Karpas-422 (cell line): ENCODE data around the gene DYNLL1. TPM values are rescaled to one million over a fixed set of nuclear protein-coding genes. Genes with fewer than 3 reads are reported as not detected.
A peak's percentile ranks its signal among the peaks of the same experiment; 100 is the strongest.
"Not testable (repeated sequence)": the region's sequence is repeated elsewhere in the genome, so short reads cannot be mapped to it uniquely, and the experiment has no call there.

Experiments used
- DNase-seq: peaks from one replicate; pipeline ENCODE4 v3.0.0-alpha.2; 2015
- H2AFZ ChIP-seq: fragments of 200-600 bp; sonication (generic); 2 replicates; pipeline ENCODE4 v1.6.1; 2014; ENCODE audit warnings: antibody characterized with exemption, low read length, mixed read lengths
- H3K27ac ChIP-seq: fragments of 200-600 bp; sonication (generic); 2 replicates; pipeline ENCODE4 v1.5.1; 2014; ENCODE audit warnings: mild to moderate bottlenecking, low read length, moderate library complexity
- H3K27me3 ChIP-seq: fragments of 200-600 bp; sonication (generic); 2 replicates; pipeline ENCODE4 v1.6.1; 2014; ENCODE audit warnings: low read length, mixed read lengths
- H3K36me3 ChIP-seq: fragments of 200-600 bp; sonication (generic); 2 replicates; pipeline ENCODE4 v1.6.1; 2014; ENCODE audit warnings: low read length, mixed read lengths; ENCODE audit not compliant: insufficient read depth
- H3K4me1 ChIP-seq: fragments of 200-600 bp; sonication (generic); 2 replicates; pipeline ENCODE4 v1.6.1; 2014; ENCODE audit warnings: mild to moderate bottlenecking, low read length, mixed read lengths
- H3K4me2 ChIP-seq: fragments of 200-600 bp; sonication (generic); 2 replicates; pipeline ENCODE4 v1.6.1; 2014; ENCODE audit warnings: low read length, low read depth, mild to moderate bottlenecking; ENCODE audit not compliant: poor library complexity, severe bottlenecking
- H3K4me3 ChIP-seq: fragments of 200-600 bp; sonication (generic); 2 replicates; pipeline ENCODE4 v1.5.1; 2014; ENCODE audit warnings: mild to moderate bottlenecking, antibody characterized with exemption, low read length, mixed read lengths
- H3K79me2 ChIP-seq: fragments of 200-600 bp; sonication (generic); 2 replicates; pipeline ENCODE4 v1.6.1; 2014; ENCODE audit warnings: mild to moderate bottlenecking, low read length, mixed read lengths
- H3K9ac ChIP-seq: fragments of 200-600 bp; sonication (generic); 2 replicates; pipeline ENCODE4 v1.6.0; 2014; ENCODE audit warnings: low read length
- H3K9me2 ChIP-seq: fragments of 200-600 bp; sonication (generic), shearing (Covaris generic); replicated peaks from 2 replicates; pipeline ENCODE4 v1.6.0; 2014; ENCODE audit warnings: mild to moderate bottlenecking, low read length, moderate library complexity; ENCODE audit not compliant: insufficient read depth
- H3K9me3 ChIP-seq: fragments of 300-700, 200-600 bp; sonication (generic); 2 replicates; pipeline ENCODE4 v1.6.1; 2014; ENCODE audit warnings: low read length, mixed read lengths
- H4K20me1 ChIP-seq: fragments of 200-600 bp; sonication (generic); 2 replicates; pipeline ENCODE4 v1.6.1; 2014; ENCODE audit warnings: mild to moderate bottlenecking, antibody characterized with exemption, low read length, low read depth; ENCODE audit not compliant: insufficient read depth
- total RNA-seq: library from RNA; depleted of rRNA; stranded (reverse); fragments of >200 nt; shearing (Covaris generic); gene quantifications from 2 replicates; pipeline ENCODE4 v1.2.3, GENCODE V29; 2014; ENCODE audit warnings: low replicate concordance; rRNA removed

Gene DYNLL1
- total RNA-seq = 237 and 308 TPM in 2 replicates

GRCh38 chr12:120495731-120496412 lies at the start of gene DYNLL1:
TSS of gene DYNLL1 (plus strand) at chr12:120496113. CDS start at chr12:120496422, 309 bp downstream.
- H3K27me3 ChIP-seq = no peaks in the 10 kb centered on the region
- no peaks in the 10 kb centered on the region for H3K9me3 ChIP-seq
- H3K9ac ChIP-seq = peak within 1 kb of the TSS; percentile 96
- peaks cover 16% of the 10 kb centered on the region for H4K20me1 ChIP-seq
- peak; percentile 99 for DNase-seq
- H3K9me2 ChIP-seq = no peaks in the 10 kb centered on the region
- H3K36me3 ChIP-seq = peaks cover 15% of the 10 kb centered on the region; the same call in 1 of the 2 replicates
- peak within 1 kb of the TSS; percentile 86 for H3K27ac ChIP-seq
- H3K79me2 ChIP-seq = peaks cover 19% of the 10 kb centered on the region
- peaks cover 19% of the 10 kb centered on the region for H3K4me1 ChIP-seq
- peak within 1 kb of the TSS; percentile 99 for H3K4me2 ChIP-seq
- peak within 1 kb of the TSS; percentile 96 for H3K4me3 ChIP-seq
- peak within 1 kb of the TSS; percentile 99 for H2AFZ ChIP-seq

- DNase-seq = peak; percentile 37
- peaks cover 79% of the 10 kb centered on the region for H3K79me2 ChIP-seq
- not testable (repeated sequence) for H3K9me2 ChIP-seq, H3K9me3 ChIP-seq, H3K27me3 ChIP-seq, H3K27ac ChIP-seq, H4K20me1 ChIP-seq
- H3K4me2 ChIP-seq = peak overlapping the region; percentile 92
- H3K36me3 ChIP-seq = peaks cover 20% of the 10 kb centered on the region; the same call in 1 of the 2 replicates
- peak overlapping the region; percentile 86 for H3K4me3 ChIP-seq
- H3K9ac ChIP-seq = peak overlapping the region; percentile 88
- peaks cover 40% of the 10 kb centered on the region for H3K4me1 ChIP-seq
- peak overlapping the region; percentile 64; the same call in 1 of the 2 replicates for H2AFZ ChIP-seq
Measured at GRCh38 chr12:120446844-120447178, 49.1 kb upstream of the DYNLL1 start.

- Histone ChIP-seq H3K9me2 (no peaks in the 10 kb centered on the region), H3K79me2 (peaks cover 80% of the 10 kb centered on the region), H3K4me1 (peaks cover 33% of the 10 kb centered on the region), H3K9me3 (no peaks in the 10 kb centered on the region), H3K9ac (no peak overlapping the region), H3K4me3 (peak overlapping the region; percentile 86; the same call in 1 of the 2 replicates), H3K36me3 (peaks cover 18% of the 10 kb centered on the region; the same call in 1 of the 2 replicates), H2AFZ (no peak overlapping the region), H3K27ac (no peak overlapping the region), H3K27me3 (no peaks in the 10 kb centered on the region), H3K4me2 (peak overlapping the region; percentile 92), H4K20me1 (0 out of 2 replicates have a peak, but pooled peaks cover 8% of the 10 kb centered on the region)
- DNase-seq = peak; percentile 37
Measured at GRCh38 chr12:120447992-120448391, 47.9 kb upstream of the DYNLL1 start.

GRCh38 chr12:120452524-120452923 lies 43.4 kb upstream of the DYNLL1 start:
- not testable (repeated sequence) for H3K9me2 ChIP-seq, H3K27me3 ChIP-seq, DNase-seq, H4K20me1 ChIP-seq, H3K9me3 ChIP-seq, H3K4me2 ChIP-seq, H3K4me3 ChIP-seq, H3K9ac ChIP-seq, H3K27ac ChIP-seq, H3K4me1 ChIP-seq, H2AFZ ChIP-seq
- Histone ChIP-seq H3K79me2 (peaks cover 36% of the 10 kb centered on the region), H3K36me3 (peaks cover 26% of the 10 kb centered on the region)

GRCh38 chr12:120453060-120453750 lies 42.7 kb upstream of the DYNLL1 start:
- Histone ChIP-seq H3K9me2 (no peaks in the 10 kb centered on the region), H3K9ac (no peak overlapping the region), H4K20me1 (peaks cover 5% of the 10 kb centered on the region; the same call in 1 of the 2 replicates), H2AFZ (no peak overlapping the region), H3K4me1 (no peaks in the 10 kb centered on the region), H3K4me2 (no peak overlapping the region), H3K79me2 (peaks cover 29% of the 10 kb centered on the region), H3K27me3 (no peaks in the 10 kb centered on the region), H3K4me3 (no peak overlapping the region), H3K9me3 (no peaks in the 10 kb centered on the region), H3K36me3 (peaks cover 26% of the 10 kb centered on the region), H3K27ac (no peak overlapping the region)
- no peak for DNase-seq

GRCh38 chr12:120453977-120454376 lies 41.9 kb upstream of the DYNLL1 start:
- Histone ChIP-seq H3K9me3 (no peaks in the 10 kb centered on the region), H4K20me1 (peaks cover 5% of the 10 kb centered on the region; the same call in 1 of the 2 replicates), H3K79me2 (peaks cover 23% of the 10 kb centered on the region), H3K4me2 (no peak overlapping the region), H3K36me3 (peaks cover 31% of the 10 kb centered on the region), H3K27ac (no peak overlapping the region), H3K9me2 (no peaks in the 10 kb centered on the region), H3K27me3 (no peaks in the 10 kb centered on the region), H3K4me1 (no peaks in the 10 kb centered on the region), H3K9ac (no peak overlapping the region), H3K4me3 (no peak overlapping the region), H2AFZ (no peak overlapping the region)
- DNase-seq = peak; percentile 76

GRCh38 chr12:120455302-120455701 lies 40.6 kb upstream of the DYNLL1 start:
- no peak overlapping the region for H2AFZ ChIP-seq
- no peak overlapping the region for H3K4me3 ChIP-seq
- no peaks in the 10 kb centered on the region for H3K27me3 ChIP-seq
- no peaks in the 10 kb centered on the region for H3K9me2 ChIP-seq
- no peak for DNase-seq
- H3K4me2 ChIP-seq = no peak overlapping the region
- peaks cover 12% of the 10 kb centered on the region for H3K79me2 ChIP-seq
- no peak overlapping the region for H3K27ac ChIP-seq
- no peaks in the 10 kb centered on the region for H3K9me3 ChIP-seq
- no peak overlapping the region for H3K9ac ChIP-seq
- H3K4me1 ChIP-seq = no peaks in the 10 kb centered on the region
- H4K20me1 ChIP-seq = peaks cover 5% of the 10 kb centered on the region; the same call in 1 of the 2 replicates
- peaks cover 32% of the 10 kb centered on the region for H3K36me3 ChIP-seq

- Histone ChIP-seq H3K9me3 (no peaks in the 10 kb centered on the region), H3K9ac (no peak overlapping the region), H4K20me1 (peaks cover 5% of the 10 kb centered on the region; the same call in 1 of the 2 replicates), H3K27me3 (no peaks in the 10 kb centered on the region), H2AFZ (no peak overlapping the region), H3K36me3 (peaks cover 41% of the 10 kb centered on the region), H3K4me3 (no peak overlapping the region), H3K4me1 (no peaks in the 10 kb centered on the region), H3K4me2 (no peak overlapping the region), H3K9me2 (no peaks in the 10 kb centered on the region), H3K79me2 (peaks cover 6% of the 10 kb centered on the region), H3K27ac (no peak overlapping the region)
- peak; percentile 74 for DNase-seq
Measured at GRCh38 chr12:120457133-120457532, 38.8 kb upstream of the DYNLL1 start.
